ENCODE results near the gene CHST8.
A peak's percentile ranks its signal among the peaks of the same experiment; 100 is the strongest.
"Not testable (repeated sequence)": the region's sequence is repeated elsewhere in the genome, so short reads cannot be mapped to it uniquely, and the experiment has no call there.

The CHST8 gene, protein sequence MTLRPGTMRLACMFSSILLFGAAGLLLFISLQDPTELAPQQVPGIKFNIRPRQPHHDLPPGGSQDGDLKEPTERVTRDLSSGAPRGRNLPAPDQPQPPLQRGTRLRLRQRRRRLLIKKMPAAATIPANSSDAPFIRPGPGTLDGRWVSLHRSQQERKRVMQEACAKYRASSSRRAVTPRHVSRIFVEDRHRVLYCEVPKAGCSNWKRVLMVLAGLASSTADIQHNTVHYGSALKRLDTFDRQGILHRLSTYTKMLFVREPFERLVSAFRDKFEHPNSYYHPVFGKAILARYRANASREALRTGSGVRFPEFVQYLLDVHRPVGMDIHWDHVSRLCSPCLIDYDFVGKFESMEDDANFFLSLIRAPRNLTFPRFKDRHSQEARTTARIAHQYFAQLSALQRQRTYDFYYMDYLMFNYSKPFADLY

DNA sequence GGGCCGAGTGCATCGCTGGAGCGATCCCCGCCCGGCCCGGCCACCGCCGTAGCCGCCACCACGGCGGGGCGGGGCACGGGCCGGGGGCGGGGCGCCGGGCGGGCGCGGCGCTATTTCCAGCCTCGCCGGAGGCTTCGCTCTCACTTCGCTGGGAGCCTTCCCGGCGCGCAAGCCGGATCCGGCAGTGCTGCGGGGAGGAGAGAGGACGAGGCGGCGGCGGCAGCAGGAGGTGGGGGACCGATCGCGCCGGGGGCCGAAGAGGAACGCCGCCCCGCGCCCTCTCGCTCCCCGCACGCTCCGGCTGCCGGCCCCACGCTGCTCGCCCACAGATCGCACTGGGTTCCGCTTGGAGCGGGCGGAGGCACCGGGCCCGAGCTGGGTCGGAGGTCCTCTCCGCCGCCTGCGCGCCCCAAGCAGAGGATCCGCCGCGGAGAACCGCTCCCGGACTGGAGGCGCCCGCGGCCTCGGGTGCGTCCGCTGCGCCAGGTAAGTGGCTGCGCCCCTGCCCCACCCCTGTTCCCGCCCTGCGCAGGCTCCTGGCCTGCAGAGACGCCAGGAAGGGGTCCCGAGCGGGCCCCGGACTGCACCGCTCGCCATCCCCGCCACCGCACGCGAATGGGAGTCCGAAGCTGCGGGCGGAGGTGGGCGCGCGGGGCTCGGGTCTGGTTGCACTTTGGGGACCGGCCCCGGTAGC, at the start of gene CHST8:
Gene CHST8 (plus strand): TSS at position 143 of the 694 bp plus-strand sequence. CDS start 67,309 bp downstream, outside the sequence.
- peak; percentile 31 for DNase-seq (ENCODE audit: low spot score)

DNA sequence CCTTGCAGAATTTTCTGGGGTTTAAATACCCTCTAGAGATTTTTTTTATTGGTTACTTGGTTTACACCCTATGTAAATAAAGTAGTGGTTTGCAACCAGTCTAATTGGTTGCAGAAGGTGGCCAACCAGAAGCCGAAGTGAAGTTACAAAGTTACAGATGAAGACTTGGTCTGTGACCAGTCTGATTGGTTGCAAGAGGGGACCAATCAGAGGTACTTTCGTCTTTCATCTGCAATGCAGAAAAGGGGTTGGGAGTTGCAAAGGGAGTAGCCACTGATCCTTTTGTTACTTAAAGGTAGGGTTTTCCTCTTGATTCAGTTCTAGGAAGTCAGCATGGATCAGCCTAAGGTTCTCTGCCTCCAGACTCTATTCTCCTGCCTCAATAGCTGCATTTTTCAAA, 48.8 kb upstream of the CHST8 start:
- DNase-seq (ENCODE audit: low spot score) = no peak

DNA sequence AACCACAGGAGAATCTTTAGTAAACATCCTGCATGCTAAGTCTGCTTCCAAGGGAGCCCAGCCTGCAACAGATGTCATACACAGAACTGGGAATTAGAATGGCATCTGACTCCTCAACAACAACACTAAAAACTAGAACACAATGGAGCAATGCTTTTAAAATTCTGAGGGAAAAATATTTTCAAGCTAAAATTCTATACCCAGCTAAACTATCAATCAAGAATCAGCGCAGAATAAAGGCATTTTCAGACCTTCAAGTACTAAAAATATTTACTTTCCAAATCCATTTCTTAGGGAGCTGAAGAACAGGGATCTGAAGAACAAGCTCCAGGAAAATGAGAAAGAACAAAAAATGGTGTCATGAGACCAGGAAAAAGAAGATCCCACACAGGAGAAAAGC, 46.9 kb upstream of the CHST8 start:
- DNase-seq (ENCODE audit: low spot score) = no peak

DNA sequence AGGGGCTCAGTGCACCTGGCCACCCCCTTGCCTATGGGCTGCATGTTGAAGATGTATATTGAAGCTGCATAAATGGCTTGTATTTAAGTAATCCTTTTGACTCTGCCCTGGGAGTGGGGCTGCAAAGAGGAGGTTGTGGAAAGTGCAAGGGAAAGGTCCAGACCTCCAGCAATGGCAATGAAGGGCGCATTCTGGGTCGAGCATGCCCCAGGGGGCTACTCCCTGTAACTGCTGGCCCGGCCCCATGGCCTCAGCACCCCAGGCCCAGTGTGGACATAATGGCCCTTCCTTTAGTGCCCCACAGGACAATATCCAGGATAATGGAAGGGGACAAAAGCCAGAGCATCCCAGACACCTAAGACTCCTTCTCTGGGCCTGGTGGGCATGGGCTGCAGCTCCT, 43.1 kb upstream of the CHST8 start:
- DNase-seq (ENCODE audit: low spot score) = no peak

- no peak for DNase-seq (ENCODE audit: low spot score)
Measured at GRCh38 chr19:33580026-33580644, 41.6 kb upstream of the CHST8 start.

DNA sequence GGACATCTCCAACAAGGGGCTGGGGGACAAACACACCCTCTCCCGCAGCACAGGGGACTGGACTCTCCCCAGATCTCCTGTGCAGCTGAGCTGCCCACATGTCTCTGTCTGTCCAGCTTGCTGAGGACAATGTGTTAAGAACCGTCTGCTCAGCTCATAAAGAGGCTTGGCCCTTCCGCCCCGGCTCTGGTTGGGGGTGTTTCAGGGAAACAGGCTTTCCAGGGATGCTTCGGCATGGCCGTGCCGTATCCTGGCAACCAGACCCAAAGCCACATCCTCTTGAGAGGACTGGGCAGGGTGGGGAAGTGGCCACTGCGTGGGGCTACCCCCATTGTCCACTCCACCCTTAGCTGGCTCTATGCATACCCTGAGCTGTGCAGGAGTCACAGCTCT, 41.1 kb upstream of the CHST8 start:
- DNase-seq (ENCODE audit: low spot score) = no peak

DNA sequence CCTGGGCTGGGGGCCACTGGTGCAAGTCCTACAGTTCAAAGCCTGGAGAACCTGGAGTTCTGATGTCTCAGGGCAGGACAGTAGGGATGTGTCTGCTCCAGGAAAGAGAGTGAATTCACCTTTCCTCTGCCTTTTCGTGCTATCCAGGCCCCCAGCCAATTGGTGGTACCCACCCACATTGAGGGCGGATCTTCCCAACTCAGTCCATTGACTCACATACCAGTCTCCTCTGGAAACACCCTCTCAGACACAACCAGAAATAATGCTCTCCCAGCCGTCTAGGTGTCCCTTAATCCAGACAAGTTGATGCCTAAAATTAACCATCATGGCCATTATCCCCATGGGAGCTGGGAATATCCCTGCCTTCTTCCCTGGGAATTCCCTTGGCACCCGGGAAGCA, 38.8 kb upstream of the CHST8 start:
- no peak for DNase-seq (ENCODE audit: low spot score)

DNA sequence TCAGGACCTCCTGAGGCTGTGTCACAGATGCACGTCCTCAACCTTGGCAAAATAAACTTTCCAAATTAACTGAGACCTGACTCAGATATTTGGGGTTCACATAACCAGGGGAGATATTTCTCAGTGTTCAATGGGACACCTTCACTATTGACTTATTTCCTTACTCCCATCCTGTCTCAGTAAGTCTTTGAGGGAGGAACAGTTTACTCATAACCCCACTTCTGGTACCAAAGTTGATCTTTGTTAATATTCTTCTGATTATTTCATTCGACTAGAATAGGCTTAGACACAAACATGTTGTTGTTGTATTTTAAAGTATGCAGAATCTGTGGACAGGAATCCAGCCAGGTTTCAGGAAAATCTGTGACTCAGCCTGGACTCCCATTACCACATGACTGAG, 34.6 kb upstream of the CHST8 start:
- DNase-seq (ENCODE audit: low spot score) = no peak

GRCh38 chr19:33590224-33590623, 31.5 kb upstream of the CHST8 start:
- DNase-seq (ENCODE audit: low spot score) = no peak

DNA sequence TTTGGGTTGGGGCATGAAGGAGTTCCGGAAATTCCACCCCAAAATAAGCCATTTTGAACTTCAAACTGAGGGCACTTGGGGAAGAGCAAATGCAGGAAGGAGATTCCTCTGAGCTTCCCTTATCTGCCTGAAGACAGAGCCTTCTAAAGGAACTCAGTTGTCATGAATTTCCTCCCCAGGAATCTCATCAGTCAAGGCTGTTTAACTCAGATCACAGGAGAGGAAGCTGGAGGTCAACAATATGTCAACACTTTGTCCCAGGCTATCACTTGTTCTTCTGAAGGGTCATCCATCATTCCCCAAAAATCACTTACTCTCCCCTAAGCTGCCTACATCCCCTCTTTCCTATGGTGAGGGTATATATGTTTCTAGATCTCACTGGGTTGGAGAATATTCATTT, 26.0 kb upstream of the CHST8 start:
- no peak for DNase-seq (ENCODE audit: low spot score)

DNA sequence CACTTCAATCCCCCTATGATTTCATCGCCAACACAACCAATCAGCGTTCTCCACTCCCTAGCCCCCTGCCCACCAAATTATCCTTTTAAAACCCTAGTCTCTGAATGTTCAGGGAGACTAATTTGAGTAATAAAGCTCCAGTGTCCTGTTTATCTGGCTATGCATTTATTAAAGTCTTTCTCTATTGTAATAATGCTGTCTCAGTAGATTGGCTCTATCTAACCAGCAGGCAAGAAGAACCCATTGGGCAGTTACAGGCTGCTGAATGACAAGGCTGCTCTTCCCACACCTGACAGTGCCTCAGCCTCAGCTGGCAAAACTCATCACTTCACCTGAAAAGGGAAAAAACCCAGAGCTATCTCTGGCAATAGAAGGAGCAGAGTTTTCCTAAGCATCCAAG, 20.2 kb upstream of the CHST8 start:
- DNase-seq (ENCODE audit: low spot score) = no peak

DNA sequence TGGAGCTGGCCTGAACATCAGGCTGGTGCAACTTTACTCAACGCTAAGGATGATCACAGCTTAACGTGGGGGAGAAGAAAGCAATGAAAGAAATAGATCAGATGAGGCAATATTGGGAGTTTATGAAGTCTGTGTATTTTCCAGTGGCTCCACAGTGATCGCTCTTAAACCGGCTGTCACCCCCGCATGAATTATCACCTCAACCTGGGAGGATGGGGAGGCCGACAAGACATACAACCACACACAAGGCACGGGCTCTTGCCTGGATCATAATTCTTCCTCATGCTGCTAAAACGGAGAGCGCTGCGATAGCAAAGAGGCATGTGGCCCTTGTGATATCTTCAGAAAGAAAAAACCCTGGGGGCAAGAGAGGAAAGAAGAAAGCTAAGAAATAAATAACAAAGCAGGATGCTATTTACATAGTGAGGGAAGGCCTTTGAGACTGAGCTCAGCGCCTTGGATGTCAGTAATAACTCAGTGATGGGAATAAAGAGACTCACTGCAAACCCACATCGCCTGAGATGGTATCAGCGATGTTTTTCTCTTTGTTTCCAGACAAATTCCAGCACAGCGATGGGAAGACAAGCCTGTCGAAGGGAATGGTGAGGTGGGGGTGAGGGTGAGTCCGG, 19.1 kb upstream of the CHST8 start:
- DNase-seq (ENCODE audit: low spot score) = no peak

GRCh38 chr19:33603377-33603776, 18.4 kb upstream of the CHST8 start:
- DNase-seq (ENCODE audit: low spot score) = no peak

GRCh38 chr19:33604651-33605050, 17.1 kb upstream of the CHST8 start:
- no peak for DNase-seq (ENCODE audit: low spot score)

GRCh38 chr19:33605803-33606295, 15.9 kb upstream of the CHST8 start:
- not testable (repeated sequence) for DNase-seq (ENCODE audit: low spot score)

DNA sequence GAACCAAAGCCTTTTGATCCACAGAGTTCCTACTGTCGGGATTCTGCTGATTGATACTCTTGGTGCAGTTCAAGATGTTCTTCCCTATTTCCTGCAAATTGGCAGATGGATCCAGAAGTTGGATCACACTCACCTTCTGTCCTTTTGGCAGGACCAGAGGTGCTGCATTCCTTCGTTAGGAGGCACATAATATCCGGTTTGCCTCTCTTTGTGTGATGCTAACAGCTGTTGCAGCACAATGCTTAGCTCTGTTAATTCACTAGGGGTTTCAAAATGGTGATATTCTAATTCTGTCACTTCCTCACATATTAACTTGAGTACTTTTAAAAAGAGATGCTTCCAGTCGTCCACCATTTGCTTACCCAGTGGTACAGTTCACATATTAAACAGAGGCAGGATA, 15.2 kb upstream of the CHST8 start:
- DNase-seq (ENCODE audit: low spot score) = no peak

DNA sequence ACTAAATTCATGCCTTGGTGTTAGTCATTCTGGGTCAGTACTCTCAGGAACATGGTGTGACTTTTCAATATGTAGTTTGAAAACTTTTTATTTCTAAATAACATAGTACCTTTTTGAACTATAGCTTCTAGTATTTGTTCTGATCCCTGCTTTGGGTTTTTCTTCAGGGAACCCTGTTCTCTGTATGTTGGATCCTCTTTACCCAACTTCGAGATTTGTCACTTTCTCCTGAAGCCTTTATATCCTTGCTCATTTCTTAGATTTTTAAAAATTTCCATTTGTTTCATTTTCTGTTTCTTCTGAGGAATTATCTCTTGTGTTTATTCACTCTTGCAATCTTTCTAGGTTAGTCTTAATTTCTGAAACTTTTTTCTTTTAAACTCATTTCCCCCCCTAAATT, 12.4 kb upstream of the CHST8 start:
- DNase-seq (ENCODE audit: low spot score) = no peak

GRCh38 chr19:33610588-33610987, 11.2 kb upstream of the CHST8 start:
- DNase-seq (ENCODE audit: low spot score) = no peak

DNA sequence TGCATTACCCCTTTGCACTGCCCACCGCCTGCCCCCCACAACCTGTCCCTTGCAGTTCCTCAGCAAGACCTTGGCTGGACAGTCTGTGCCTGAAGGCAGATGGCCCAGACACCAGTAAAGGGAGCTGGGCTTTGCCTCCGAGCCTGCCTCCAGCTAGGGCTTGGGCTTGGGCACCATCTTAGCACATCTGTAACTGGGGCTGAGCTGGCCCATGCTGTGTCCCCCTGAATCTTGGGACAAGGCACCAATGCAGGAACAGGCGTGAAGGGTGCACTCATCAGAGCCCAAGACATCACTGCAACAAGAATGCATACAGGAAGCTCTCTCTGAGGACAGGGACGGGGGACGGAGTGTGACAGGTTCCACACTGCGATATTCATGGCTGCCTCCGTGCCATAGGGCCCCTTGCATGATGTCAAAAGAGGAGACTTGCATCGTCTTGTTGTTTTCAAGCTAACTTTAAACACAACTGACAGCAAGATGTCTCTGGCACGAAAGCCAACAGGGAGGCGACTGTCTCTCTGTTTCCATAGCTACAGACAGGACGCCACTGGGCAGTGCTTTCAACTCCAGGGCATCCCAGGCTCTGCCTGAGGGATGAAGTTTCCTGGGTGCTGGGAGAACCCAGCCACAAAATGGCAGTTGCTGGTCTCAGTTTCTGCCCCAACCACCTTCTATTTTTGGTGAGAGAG, 8.7 kb upstream of the CHST8 start:
- no peak for DNase-seq (ENCODE audit: low spot score)

- no peak for DNase-seq (ENCODE audit: low spot score)
Measured at GRCh38 chr19:33613620-33614000, 8.1 kb upstream of the CHST8 start.

DNA sequence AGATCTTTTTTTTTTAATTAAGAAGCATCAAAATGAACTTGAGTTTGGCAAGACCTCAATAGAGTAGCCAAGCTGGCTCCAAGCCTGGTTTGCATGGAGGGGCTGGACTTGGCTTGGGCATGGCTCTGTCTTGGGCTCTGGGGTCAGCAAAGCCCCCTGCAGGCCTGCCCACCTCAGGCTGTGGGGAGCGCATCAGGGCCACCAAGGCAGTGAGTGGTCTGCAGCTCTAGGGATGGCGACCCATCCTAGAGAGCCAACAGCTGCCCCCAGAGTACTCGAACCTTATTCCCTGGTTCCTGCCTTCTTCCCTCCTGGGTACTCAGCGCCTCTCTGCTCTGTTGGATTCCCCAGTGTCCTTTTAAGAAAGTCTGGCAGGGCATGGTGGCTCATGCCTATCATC, 5.4 kb upstream of the CHST8 start:
- DNase-seq (ENCODE audit: low spot score) = no peak

GRCh38 chr19:33616857-33617256, 4.9 kb upstream of the CHST8 start:
- no peak for DNase-seq (ENCODE audit: low spot score)
